Right renal pelvis (tissue), 4 donors: ENCODE results near the gene SH3GL1. TPM values are rescaled to one million over a fixed set of nuclear protein-coding genes. Genes with fewer than 3 reads are reported as not detected.

Experiments
- DNase-seq, 4 donors: peaks; one replicate each; pipeline ENCODE4 v3.0.0-alpha.2; 2013; ENCODE audit warnings: low read depth in 4 of 4, low spot score in 3 of 4, missing footprints in 1 of 4
- polyA plus RNA-seq, 4 donors: library from polyadenylated mRNA; unstranded; fragments of 120-200 nt; gene quantifications; one replicate each; pipeline ENCODE4 v1.2.1, GENCODE V29; 2013; ENCODE audit not compliant: insufficient read length in 4 of 4

SH3GL1 gene
- polyA plus RNA-seq, 4 donors: 60.1 to 82.5 (median 64.7) TPM

DNA sequence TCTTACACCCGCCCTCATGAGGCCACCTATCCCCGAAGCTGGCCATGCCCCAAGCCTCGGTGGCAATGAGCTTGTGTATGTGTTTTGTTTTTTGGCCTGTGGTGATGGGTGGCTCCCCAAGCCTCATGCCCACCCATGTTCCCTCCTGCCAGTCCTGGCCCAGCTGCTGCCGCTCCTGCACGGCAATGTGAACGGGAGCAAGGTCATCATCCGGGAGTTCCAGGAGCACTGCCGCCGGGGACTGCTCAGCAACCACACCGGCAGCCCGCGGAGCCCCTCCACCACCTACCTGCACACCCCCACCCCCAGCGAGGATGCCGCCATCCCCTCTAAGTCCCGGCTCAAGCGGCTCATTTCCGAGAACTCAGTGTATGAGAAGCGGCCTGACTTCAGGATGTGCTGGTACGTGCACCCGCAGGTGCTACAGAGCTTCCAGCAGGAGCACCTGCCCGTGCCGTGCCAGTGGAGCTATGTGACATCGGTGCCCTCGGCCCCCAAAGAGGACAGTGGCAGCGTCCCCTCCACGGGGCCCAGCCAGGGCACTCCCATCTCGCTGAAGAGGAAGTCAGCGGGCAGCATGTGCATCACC is 32.7 kb upstream of the SH3GL1 start:
- DNase-seq: no peak

DNA sequence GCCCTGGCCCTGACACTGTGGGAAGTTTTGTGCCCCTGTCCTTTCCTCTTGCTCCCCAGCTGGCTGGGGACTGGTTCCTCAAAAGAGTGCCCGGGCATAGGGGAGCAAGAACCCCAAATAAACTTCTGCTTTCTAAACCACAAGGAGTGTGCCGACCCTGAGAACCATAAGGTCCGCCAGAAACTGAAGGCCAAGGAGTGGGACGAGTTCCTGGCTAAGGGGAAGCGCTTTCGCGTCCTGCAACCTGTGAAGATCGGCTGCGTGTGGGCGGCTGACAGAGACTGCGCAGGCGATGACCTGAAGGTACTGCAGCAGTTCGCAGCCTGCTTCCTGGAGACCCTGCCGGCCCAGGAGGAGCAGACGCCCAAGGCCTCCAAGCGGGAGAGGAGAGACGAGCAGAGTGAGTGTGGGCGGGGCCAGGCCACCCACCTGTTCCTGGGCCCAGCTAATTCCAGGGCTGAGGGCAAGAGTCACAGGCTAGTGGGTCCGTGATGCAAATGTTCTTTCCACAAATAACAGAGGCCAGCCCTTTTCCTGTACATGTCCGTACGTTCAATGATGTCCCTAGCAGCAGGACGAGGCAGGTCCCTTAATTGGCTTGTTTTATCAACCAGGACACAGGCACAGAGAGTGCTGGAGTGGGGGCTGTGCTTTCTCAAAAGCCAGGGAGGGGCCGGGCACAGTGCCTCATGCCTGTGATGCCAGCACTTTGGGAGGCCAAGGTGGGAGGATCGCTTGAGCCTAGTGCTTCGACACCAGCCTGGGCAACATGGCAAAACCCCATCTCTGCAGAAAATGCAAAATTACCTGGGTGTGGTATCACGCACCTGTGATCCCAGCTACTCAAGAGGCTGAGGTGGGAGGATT is 31.7 kb upstream of the SH3GL1 start:
- DNase-seq: no peak

DNA sequence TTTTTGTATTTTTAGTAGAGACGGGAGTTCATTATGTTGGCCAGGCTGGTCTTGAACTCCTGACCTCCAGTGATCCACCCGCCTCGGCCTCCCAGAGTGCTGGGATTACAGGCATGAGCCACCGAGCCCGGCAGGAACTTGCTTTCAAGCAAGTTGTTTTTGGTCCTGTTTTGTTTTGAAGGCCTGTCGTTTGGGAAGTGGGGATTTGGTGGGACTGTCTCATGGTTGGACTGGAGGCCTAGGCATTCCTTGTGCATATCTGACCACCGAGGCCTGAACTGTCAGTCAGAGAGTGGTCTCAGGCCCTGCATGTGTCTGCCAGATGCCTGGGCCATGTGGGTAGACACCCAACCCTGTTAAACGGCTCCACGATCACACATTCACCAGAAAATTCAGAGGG is 30.9 kb upstream of the SH3GL1 start:
- DNase-seq: no peak

- DNase-seq: no peak
Measured at GRCh38 chr19:4430760-4431159, 30.4 kb upstream of the SH3GL1 start.

- DNase-seq: peak in 2 of 4 donors; percentile 12 to 43
Measured at GRCh38 chr19:4429771-4430171, 29.4 kb upstream of the SH3GL1 start.

- no peak for DNase-seq
Measured at GRCh38 chr19:4429256-4429655, 28.9 kb upstream of the SH3GL1 start.

DNA sequence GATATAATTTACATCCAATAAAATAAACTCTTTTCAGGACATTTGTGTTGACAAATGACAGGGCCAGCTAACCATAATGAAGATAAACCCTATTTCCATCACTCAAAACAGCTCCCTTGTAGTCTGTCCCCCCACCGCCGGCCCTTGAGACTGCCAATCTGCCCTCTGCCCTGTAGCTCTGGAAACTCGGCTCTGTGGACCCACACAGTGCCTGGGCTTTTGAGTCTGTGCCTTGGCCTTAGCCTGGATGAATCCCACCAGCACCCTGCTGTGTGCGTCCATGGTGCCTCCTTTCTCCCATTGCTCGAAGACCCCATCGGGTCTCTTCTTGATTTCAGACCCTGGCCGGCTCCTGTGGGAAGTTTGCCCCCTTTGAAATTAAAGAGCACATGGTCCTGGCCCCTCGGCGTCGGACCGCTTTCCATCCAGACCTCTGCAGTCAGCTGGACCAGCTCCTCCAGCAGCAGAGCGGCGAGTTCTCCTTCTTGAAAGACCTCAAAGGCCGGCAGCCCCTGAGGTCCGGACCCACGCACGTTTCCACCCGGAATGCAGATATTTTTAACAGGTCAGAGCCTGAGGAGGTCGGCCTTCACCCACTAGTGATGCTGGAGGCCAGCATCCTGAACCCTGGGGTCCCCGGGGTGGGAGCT is 28.1 kb upstream of the SH3GL1 start:
- no peak for DNase-seq

DNA sequence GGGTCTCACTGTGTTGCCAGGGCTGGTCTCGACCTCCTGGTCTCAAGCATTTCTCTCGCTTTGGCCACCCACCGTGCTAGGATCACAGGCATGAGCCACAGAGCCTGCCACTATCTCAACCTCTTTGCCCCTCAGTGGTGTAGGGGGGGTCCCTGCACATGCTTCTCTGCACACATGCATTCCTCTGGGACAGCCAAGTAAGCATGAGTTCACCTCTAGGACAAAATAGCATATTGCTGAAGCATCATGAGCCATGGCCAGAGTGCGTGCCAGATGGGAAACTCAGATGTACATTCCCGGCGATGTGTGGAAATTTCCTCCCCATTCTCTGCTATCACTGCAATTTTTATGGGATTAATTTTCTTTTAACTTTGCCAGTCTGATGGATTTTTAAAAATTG is 25.2 kb upstream of the SH3GL1 start:
- DNase-seq: no peak

GRCh38 chr19:4423416-4424126 is 23.2 kb upstream of the SH3GL1 start:
- no peak for DNase-seq

GRCh38 chr19:4416268-4416667 is 15.9 kb upstream of the SH3GL1 start:
- DNase-seq: no peak

GRCh38 chr19:4415352-4415751 is 15.0 kb upstream of the SH3GL1 start:
- DNase-seq: no peak

DNA sequence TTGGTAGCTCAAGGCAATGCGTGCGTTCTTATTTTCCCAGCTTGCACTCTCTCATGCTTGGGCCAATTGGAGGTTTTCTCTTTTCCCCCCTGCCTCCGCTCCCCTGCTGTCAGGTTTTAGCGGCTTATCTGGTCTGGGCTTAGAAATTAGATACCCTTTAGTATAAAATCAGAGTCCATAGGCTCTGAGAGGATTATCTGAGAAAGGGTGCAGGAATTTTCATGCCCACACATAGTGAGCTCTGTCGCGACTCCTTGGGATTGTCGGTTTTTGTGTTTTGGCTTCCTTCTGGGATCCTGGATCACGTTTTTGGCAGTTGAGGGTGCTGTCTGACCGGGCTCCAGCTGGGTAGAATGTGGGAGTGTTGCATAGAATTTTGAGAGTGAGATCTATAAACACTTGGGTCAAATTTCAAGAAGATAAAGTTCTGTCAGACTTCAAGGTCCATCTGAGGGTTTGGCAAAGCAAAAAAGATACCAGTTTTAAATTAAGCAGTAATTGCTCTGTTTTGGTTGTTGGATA is 14.5 kb upstream of the SH3GL1 start:
- no peak for DNase-seq

GRCh38 chr19:4414144-4414799 is 13.9 kb upstream of the SH3GL1 start:
- no peak for DNase-seq

DNA sequence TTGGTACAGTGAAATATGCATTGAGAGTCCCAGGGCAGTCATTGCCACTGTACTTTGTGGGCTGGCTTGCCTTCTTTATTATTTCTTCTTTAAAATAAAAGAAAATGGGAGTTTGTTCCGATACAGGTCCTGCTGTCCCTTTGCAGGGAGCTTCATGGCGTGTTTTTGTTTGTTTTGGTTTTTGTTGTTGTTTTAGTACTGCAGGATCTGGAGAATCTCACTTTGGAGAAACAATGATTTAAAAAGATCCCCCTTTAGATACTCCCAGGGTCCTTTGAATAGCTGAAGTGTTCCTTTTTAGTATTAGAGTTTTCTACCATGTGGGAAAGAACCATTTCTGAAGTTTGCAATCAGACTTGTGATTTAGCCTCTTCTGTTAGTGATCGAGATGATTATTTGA is 13.2 kb upstream of the SH3GL1 start:
- DNase-seq: no peak

DNA sequence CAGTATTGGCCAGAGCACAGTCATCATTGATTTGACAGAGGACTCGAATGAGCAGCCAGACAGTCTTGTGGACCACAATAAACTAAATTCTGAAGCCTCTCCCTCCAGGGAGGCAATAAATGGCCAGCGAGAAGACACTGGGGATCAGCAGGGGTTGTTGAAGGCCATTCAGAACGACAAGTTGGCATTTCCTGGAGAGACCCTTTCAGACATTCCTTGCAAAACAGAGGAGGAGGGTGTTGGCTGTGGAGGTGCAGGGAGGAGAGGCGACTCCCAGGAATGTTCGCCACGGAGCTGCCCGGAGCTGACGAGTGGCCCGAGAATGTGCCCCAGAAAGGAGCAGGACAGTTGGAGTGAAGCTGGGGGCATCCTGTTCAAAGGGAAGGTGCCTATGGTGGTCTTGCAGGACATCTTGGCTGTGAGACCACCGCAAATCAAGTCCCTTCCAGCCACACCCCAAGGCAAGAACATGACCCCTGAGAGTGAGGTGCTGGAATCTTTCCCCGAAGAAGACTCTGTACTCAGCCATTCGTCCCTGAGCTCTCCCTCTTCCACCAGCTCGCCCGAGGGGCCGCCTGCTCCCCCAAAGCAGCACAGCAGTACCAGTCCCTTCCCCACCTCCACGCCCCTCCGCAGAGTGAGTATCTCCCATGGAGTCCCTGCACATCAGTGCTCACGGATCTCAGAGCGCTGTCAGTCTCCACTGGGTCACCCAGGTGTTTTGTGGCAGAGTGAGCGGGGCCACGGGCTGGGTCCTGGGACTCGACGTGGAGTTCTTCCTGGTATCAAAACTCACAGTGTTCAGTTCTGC is 9.0 kb upstream of the SH3GL1 start:
- no peak for DNase-seq

GRCh38 chr19:4406626-4407025 is 6.3 kb upstream of the SH3GL1 start:
- DNase-seq: no peak

- DNase-seq: no peak
Measured at GRCh38 chr19:4405977-4406376, 5.6 kb upstream of the SH3GL1 start.

DNA sequence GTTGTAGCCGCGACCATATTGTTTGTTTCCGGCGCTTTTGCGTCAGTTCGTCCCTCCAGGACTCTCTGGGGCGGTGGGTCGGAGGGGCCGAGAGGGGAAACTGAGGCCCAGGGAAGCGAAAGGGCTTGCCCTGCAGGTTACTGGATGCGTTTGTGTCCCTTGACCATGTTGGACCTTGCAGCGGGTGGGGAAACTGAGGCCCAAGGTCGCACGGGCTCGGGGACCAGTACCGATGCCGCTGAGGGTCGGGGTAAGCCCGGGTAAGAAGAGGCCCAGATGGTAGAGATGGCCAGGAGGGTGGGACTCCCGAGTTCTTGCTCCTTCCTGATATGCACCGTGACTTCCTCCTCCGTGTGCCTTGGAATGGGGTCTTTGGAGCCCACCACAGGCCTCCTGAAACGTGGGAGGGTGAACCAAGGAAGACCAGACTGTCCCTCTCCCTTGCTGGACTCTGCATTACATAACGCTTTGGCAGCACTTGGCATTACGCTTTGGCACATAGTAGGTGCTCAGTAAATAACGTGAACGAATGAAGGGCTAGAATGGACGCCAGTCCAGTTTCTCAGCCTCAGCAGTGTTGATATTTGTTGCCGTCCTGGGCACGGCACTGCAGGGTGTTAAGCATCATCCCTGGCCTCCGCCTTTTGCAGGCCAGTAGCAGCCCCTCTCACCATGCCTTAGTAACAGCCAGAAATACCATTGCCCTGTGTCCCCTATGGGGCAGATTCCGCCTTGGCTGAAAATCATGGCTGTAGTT is 2.8 kb upstream of the SH3GL1 start:
- no peak for DNase-seq
